K562 (cell line): ENCODE measurements around the gene ATP5PD. TPM values are rescaled to one million over a fixed set of nuclear protein-coding genes. Genes with fewer than 3 reads are reported as not detected.

ENCODE experiments used
- BRD4 ChIP-seq: fragments of 200-600 bp; sonication (generic); IDR thresholded peaks from 2 replicates; pipeline ENCODE4 v1.6.1; 2017; ENCODE audit warnings: inconsistent platforms
- CBFA2T2 ChIP-seq: fragments of 450-650 bp; conservative IDR thresholded peaks from 2 replicates; pipeline ENCODE4 v1.6.1; 2017; ENCODE audit warnings: mild to moderate bottlenecking
- CREBBP ChIP-seq: IDR thresholded peaks from one replicate; pipeline ENCODE4 v1.6.1; 2012; ENCODE audit warnings: low read depth, mild to moderate bottlenecking, control low read depth, inconsistent platforms, low read length
- MXI1 ChIP-seq: IDR thresholded peaks from 2 replicates; pipeline ENCODE4 v1.6.1; 2011; ENCODE audit warnings: low read depth, mild to moderate bottlenecking, improper control_type of control experiment, low read length
- RAD51 ChIP-seq: fragments of 450-650 bp; IDR thresholded peaks from 2 replicates; pipeline ENCODE4 v1.7.1; 2016; ENCODE audit warnings: low read depth, mild to moderate bottlenecking, borderline replicate concordance
- RFX7 ChIP-seq: fragments of 250-450 bp; sonication (Bioruptor Pico); IDR thresholded peaks from 2 replicates; pipeline ENCODE4 v1.5.1; 2021; ENCODE audit warnings: mild to moderate bottlenecking
- SAFB2 ChIP-seq: fragments of 200-400 bp; formaldehyde crosslinking; IDR thresholded peaks from 2 replicates; pipeline ENCODE4 v1.6.1; 2018; ENCODE audit warnings: borderline replicate concordance, low read length, low read depth, moderate library complexity; ENCODE audit not compliant: severe bottlenecking
- TAF15 ChIP-seq: fragments of 200-400 bp; formaldehyde crosslinking; IDR thresholded peaks from 2 replicates; pipeline ENCODE4 v1.6.1; 2017; ENCODE audit warnings: mild to moderate bottlenecking, low read depth, low read length, moderate library complexity
- TBP ChIP-seq: optimal IDR thresholded peaks from 2 replicates; pipeline ENCODE3; 2011; ENCODE audit warnings: low read depth, low read length, improper control_type of control experiment
- ZFPM2 ChIP-seq: fragments of 250-450 bp; sonication (Bioruptor Pico); IDR thresholded peaks from 2 replicates; pipeline ENCODE4 v1.5.1; 2022; ENCODE audit warnings: mild to moderate bottlenecking
- ZNF143 ChIP-seq: sonication (generic); formaldehyde crosslinking; IDR thresholded peaks from 2 replicates; pipeline ENCODE4 v1.9.0; 2022; ENCODE audit warnings: mild to moderate bottlenecking, missing genetic modification reagents
- ZNF324 ChIP-seq: fragments of 250-450 bp; sonication (Bioruptor Pico); IDR thresholded peaks from 2 replicates; pipeline ENCODE4 v1.4.0; 2020; ENCODE audit warnings: mild to moderate bottlenecking
- ZNF57 ChIP-seq: fragments of 450-650 bp; formaldehyde crosslinking; IDR thresholded peaks from 2 replicates; pipeline ENCODE4 v1.4.0; 2020; ENCODE audit warnings: mild to moderate bottlenecking, moderate library complexity
- ZNF583 ChIP-seq: fragments of 250-450 bp; sonication (Bioruptor Pico); IDR thresholded peaks from 2 replicates; pipeline ENCODE4 v1.4.0; 2020
- ZZZ3 ChIP-seq: fragments of 450-650 bp; IDR thresholded peaks from 2 replicates; pipeline ENCODE4 v1.6.1; 2016; ENCODE audit warnings: antibody characterized with exemption, mild to moderate bottlenecking, moderate library complexity
- polyA plus RNA-seq, 8 experiments: library from polyadenylated mRNA; depleted of rRNA in 4 of 8; stranded (reverse) in 5 of 8; unstranded in 3 of 8; fragments of >200 nt; fragmentation: Nextera tagmentation in 2 of 8; fragmentation: Illumina TruSeq in 1 of 8; extraction: Ambion mirVana in 2 of 8; extraction: Trizol in 1 of 8; gene quantifications; 2 replicates each; pipeline versions ENCODE4 v1.2.1 to v1.2.3, GENCODE V29; 2011 to 2014; ENCODE audit warnings: inconsistent platforms in 1 of 8, missing spikeins in 1 of 8
- total RNA-seq, 7 experiments: library from RNA; depleted of rRNA in 6 of 7; stranded (reverse); fragments of >200 nt in 6 of 7; fragmentation: Illumina TruSeq in 2 of 7; extraction: Trizol in 2 of 7; gene quantifications; 2 replicates each; pipeline versions ENCODE4 v1.2.1 to v1.2.3, GENCODE V29; 2011 to 2021; ENCODE audit warnings: low replicate concordance in 1 of 7
- TF ChIP-seq, protein P1 (sequence below): fragments of 450-650 bp; IDR thresholded peaks from 2 replicates; pipeline ENCODE4 v1.6.1; 2016
- TF ChIP-seq, protein P2 (sequence below): fragments of 250-450 bp; sonication (Bioruptor Pico); IDR thresholded peaks from 2 replicates; pipeline ENCODE4 v1.8.0; 2022; ENCODE audit warnings: moderate library complexity, mild to moderate bottlenecking, inconsistent platforms
- TF ChIP-seq, protein P3 (sequence below): sonication (generic); formaldehyde crosslinking; IDR thresholded peaks from 2 replicates; pipeline ENCODE4 v1.8.0; 2023; ENCODE audit warnings: mild to moderate bottlenecking, missing genetic modification reagents
- TF ChIP-seq, protein P4 (sequence below): IDR thresholded peaks from 3 replicates; pipeline ENCODE4 v1.6.1; 2011; ENCODE audit warnings: borderline replicate concordance, mild to moderate bottlenecking, moderate library complexity; ENCODE audit not compliant: insufficient read length; ENCODE audit errors: extremely low read depth

Gene ATP5PD
- total and polyA plus RNA-seq, 9 of the 15 experiments (the other 6 are each of a cell fraction or from before 2014, with no cell fraction given): 271 to 828 (median 432) TPM

DNA sequence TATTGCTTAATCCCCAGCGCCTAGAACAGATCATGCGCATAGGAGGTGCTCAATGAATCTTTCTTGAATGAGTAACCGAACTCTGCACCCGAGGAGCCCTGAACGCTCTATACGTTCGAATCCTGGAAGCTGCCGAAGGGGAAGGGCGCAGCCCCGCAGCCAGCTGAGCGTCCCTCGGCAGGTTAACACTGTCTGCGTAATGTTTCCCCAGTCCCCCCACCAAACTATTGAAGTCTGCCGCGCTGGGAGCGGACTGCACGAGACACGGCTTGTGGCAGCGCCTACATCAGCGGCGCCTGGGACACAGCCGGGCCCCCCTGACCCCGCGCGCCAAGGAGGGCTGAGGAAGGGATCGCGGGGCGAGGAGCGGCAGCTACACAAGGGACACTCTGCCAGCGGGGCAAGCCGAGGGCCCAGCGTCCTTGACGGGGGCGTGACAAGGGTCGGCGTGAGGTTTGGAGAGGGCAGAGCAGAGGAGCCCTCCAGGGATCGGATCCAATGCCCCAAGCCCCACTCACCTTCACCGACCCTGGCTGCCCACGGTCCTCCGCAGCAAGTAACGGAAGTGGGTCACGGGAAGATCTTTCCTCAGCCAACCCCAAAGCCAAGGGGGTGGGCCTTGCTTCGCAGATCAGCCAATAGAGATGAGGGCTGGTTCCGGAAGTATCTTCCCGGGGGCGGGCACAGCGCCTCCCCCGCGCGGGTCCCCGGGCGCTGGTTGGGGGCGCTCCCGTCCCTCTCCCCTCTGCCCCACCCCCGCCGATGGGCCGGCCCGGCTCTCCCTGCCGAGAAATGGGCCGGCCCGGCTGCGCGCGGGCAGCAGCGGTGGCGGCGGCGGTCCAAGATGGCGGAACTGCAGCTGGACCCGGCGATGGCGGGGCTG lies at the start of gene ATP5PD, which contains the start of gene KCTD2 (continued):
- TF ChIP-seq, protein P1, sequence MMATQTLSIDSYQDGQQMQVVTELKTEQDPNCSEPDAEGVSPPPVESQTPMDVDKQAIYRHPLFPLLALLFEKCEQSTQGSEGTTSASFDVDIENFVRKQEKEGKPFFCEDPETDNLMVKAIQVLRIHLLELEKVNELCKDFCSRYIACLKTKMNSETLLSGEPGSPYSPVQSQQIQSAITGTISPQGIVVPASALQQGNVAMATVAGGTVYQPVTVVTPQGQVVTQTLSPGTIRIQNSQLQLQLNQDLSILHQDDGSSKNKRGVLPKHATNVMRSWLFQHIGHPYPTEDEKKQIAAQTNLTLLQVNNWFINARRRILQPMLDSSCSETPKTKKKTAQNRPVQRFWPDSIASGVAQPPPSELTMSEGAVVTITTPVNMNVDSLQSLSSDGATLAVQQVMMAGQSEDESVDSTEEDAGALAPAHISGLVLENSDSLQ: peak; percentile 98
- peak; percentile 15; the same call in 1 of the 2 replicates for TF ChIP-seq MXI1
- no peak for TF ChIP-seq ZNF57
- peak; percentile 77 for TF ChIP-seq TBP
- no peak for TF ChIP-seq RAD51
- no peak for TF ChIP-seq ZNF324 (CRISPR knock-in tag)
- TF ChIP-seq ZFPM2 (CRISPR knock-in tag): no peak
- TF ChIP-seq, protein P2, sequence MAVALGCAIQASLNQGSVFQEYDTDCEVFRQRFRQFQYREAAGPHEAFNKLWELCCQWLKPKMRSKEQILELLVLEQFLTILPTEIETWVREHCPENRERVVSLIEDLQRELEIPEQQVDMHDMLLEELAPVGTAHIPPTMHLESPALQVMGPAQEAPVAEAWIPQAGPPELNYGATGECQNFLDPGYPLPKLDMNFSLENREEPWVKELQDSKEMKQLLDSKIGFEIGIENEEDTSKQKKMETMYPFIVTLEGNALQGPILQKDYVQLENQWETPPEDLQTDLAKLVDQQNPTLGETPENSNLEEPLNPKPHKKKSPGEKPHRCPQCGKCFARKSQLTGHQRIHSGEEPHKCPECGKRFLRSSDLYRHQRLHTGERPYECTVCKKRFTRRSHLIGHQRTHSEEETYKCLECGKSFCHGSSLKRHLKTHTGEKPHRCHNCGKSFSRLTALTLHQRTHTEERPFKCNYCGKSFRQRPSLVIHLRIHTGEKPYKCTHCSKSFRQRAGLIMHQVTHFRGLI (CRISPR knock-in tag): no peak
- no peak for TF ChIP-seq RFX7 (CRISPR knock-in tag)
- no peak for TF ChIP-seq TAF15
- TF ChIP-seq CREBBP: no peak
- TF ChIP-seq, protein P3, sequence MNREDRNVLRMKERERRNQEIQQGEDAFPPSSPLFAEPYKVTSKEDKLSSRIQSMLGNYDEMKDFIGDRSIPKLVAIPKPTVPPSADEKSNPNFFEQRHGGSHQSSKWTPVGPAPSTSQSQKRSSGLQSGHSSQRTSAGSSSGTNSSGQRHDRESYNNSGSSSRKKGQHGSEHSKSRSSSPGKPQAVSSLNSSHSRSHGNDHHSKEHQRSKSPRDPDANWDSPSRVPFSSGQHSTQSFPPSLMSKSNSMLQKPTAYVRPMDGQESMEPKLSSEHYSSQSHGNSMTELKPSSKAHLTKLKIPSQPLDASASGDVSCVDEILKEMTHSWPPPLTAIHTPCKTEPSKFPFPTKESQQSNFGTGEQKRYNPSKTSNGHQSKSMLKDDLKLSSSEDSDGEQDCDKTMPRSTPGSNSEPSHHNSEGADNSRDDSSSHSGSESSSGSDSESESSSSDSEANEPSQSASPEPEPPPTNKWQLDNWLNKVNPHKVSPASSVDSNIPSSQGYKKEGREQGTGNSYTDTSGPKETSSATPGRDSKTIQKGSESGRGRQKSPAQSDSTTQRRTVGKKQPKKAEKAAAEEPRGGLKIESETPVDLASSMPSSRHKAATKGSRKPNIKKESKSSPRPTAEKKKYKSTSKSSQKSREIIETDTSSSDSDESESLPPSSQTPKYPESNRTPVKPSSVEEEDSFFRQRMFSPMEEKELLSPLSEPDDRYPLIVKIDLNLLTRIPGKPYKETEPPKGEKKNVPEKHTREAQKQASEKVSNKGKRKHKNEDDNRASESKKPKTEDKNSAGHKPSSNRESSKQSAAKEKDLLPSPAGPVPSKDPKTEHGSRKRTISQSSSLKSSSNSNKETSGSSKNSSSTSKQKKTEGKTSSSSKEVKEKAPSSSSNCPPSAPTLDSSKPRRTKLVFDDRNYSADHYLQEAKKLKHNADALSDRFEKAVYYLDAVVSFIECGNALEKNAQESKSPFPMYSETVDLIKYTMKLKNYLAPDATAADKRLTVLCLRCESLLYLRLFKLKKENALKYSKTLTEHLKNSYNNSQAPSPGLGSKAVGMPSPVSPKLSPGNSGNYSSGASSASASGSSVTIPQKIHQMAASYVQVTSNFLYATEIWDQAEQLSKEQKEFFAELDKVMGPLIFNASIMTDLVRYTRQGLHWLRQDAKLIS (CRISPR knock-in tag): peak; percentile 88
- no peak for TF ChIP-seq ZNF583
- TF ChIP-seq, protein P4, sequence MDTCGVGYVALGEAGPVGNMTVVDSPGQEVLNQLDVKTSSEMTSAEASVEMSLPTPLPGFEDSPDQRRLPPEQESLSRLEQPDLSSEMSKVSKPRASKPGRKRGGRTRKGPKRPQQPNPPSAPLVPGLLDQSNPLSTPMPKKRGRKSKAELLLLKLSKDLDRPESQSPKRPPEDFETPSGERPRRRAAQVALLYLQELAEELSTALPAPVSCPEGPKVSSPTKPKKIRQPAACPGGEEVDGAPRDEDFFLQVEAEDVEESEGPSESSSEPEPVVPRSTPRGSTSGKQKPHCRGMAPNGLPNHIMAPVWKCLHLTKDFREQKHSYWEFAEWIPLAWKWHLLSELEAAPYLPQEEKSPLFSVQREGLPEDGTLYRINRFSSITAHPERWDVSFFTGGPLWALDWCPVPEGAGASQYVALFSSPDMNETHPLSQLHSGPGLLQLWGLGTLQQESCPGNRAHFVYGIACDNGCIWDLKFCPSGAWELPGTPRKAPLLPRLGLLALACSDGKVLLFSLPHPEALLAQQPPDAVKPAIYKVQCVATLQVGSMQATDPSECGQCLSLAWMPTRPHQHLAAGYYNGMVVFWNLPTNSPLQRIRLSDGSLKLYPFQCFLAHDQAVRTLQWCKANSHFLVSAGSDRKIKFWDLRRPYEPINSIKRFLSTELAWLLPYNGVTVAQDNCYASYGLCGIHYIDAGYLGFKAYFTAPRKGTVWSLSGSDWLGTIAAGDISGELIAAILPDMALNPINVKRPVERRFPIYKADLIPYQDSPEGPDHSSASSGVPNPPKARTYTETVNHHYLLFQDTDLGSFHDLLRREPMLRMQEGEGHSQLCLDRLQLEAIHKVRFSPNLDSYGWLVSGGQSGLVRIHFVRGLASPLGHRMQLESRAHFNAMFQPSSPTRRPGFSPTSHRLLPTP: no peak
- no peak; the same call in 1 of the 2 replicates for TF ChIP-seq ZNF143 (CRISPR knock-in tag)
- no peak for TF ChIP-seq SAFB2
- TF ChIP-seq CBFA2T2: no peak
- no peak for TF ChIP-seq BRD4
- no peak for TF ChIP-seq ZZZ3
